K562 (cell line): Measurements from ENCODE around the gene IGF2. TPM values are rescaled to one million over a fixed set of nuclear protein-coding genes. Genes with fewer than 3 reads are reported as not detected.

Experiments used
- ATAC-seq: fragments of 200-7000 bp; cut with Tn5 transposase; 3 replicates; pipeline ENCODE4 v1.9.1; 2020; ENCODE audit warnings: moderate library complexity
- BruUV-seq: library from RNA; stranded (reverse); fragments of 400-500 nt; replicated peaks from 2 replicates; lab custom pipeline; 2021; lab: Mats Ljungman, UMichigan
- CTCF ChIA-PET: fragments of 300-600 bp; formaldehyde crosslinking; extraction: SDS; loops from one replicate; lab custom pipeline; 2021; ENCODE audit warnings: low intra/inter-chr PET ratio; lab: Yijun Ruan, JAX
- POLR2A ChIA-PET: fragments of 300-600, 350-650 bp; sonication (Branson Sonifier 250); formaldehyde crosslinking; extraction: SDS; loops from one replicate; lab custom pipeline; 2021; ENCODE audit warnings: antibody characterized with exemption, inconsistent platforms; lab: Yijun Ruan, JAX
- DNase-seq, 4 experiments: peaks; one replicate each; pipeline versions ENCODE4 v3.0.0 to v3.0.0-alpha.2; 2011 to 2018; ENCODE audit warnings: low spot score in 3 of 4, mixed read lengths in 3 of 4; ENCODE audit errors: extremely low read depth in 1 of 4
- FAIRE-seq: peaks from 2 replicates; lab custom pipeline; 2011; peaks lifted over from hg19 to GRCh38; lab: Jason Lieb, UNC
- H2AFZ ChIP-seq: 2 replicates; pipeline ENCODE4 v1.6.0; 2011; ENCODE audit warnings: low read depth, low read length, control low read depth, inconsistent platforms
- H3K27ac ChIP-seq: fragments of 200-600 bp; 3 replicates; pipeline ENCODE4 v1.8.0; 2011; ENCODE audit warnings: low read depth, mild to moderate bottlenecking, control low read depth, inconsistent platforms, low read length, moderate library complexity, mixed read lengths; ENCODE audit errors: extremely low read depth
- H3K27me3 ChIP-seq, 2 experiments: fragments of 300-600 bp in 1 of 2; 2 replicates in 1 of 2; 3 replicates in 1 of 2; pipeline versions ENCODE4 v1.6.0 to v1.8.0; 2011; ENCODE audit warnings: inconsistent platforms in 2 of 2, low read length in 2 of 2, mild to moderate bottlenecking in 1 of 2, mixed read lengths in 1 of 2, moderate library complexity in 1 of 2; ENCODE audit not compliant: control insufficient read depth in 2 of 2, insufficient read depth in 2 of 2
- H3K36me3 ChIP-seq: fragments of 300-600 bp; 3 replicates; pipeline ENCODE4 v1.8.0; 2011; ENCODE audit warnings: mild to moderate bottlenecking, low read length, inconsistent platforms; ENCODE audit not compliant: control insufficient read depth, insufficient read depth
- H3K4me1 ChIP-seq, 2 experiments: fragments of 200-600 bp in 1 of 2; replicated peaks in 1 of 2; 2 replicates in 1 of 2; 3 replicates in 1 of 2; pipeline versions ENCODE4 v1.5.1 to v1.8.0; 2011; ENCODE audit warnings: inconsistent platforms in 2 of 2, low read length in 2 of 2, mild to moderate bottlenecking in 1 of 2, mixed read lengths in 1 of 2, moderate library complexity in 1 of 2; ENCODE audit not compliant: control insufficient read depth in 2 of 2, insufficient read depth in 2 of 2
- H3K4me2 ChIP-seq: 2 replicates; pipeline ENCODE4 v1.6.1; 2011; ENCODE audit warnings: low read length, control low read depth, inconsistent platforms, mixed read lengths; ENCODE audit not compliant: insufficient read depth
- H3K4me3 ChIP-seq: fragments of 200-600 bp; sonication (generic), shearing (Covaris generic); 2 replicates; pipeline ENCODE4 v1.5.1; 2016; ENCODE audit warnings: control low read depth, inconsistent platforms
- H3K79me2 ChIP-seq: fragments of 200-600 bp; 3 replicates; pipeline ENCODE4 v1.8.0; 2011; ENCODE audit warnings: low read length, inconsistent platforms; ENCODE audit not compliant: control insufficient read depth, insufficient read depth
- H3K9ac ChIP-seq, 2 experiments: 2 replicates each; pipeline versions ENCODE4 v1.6.0 to v1.6.1; 2011; ENCODE audit warnings: low read depth in 2 of 2, low read length in 2 of 2, control low read depth in 1 of 2, inconsistent platforms in 1 of 2, mild to moderate bottlenecking in 1 of 2, mixed read lengths in 1 of 2; ENCODE audit not compliant: insufficient read depth in 1 of 2
- H3K9me1 ChIP-seq: one replicate; pipeline ENCODE4 v1.6.0; 2011; ENCODE audit warnings: inconsistent platforms, mild to moderate bottlenecking, low read length, moderate library complexity; ENCODE audit not compliant: control insufficient read depth, insufficient read depth
- H3K9me3 ChIP-seq: replicated peaks from 2 replicates; pipeline ENCODE4 v1.5.1; 2011; ENCODE audit warnings: low read depth, low read length, inconsistent platforms; ENCODE audit not compliant: control insufficient read depth, insufficient read depth
- H4K20me1 ChIP-seq: replicated peaks from 2 replicates; pipeline ENCODE4 v1.6.1; 2011; ENCODE audit warnings: low read length, inconsistent platforms, mixed read lengths; ENCODE audit not compliant: control insufficient read depth, insufficient read depth
- CHD1 ChIP-seq: fragments of 200-600 bp; sonication (generic); IDR thresholded peaks from one replicate; pipeline ENCODE4 v1.6.1; 2012; ENCODE audit warnings: mild to moderate bottlenecking, moderate library complexity, low read length, inconsistent platforms
- CTBP1 ChIP-seq: fragments of 450-650 bp; IDR thresholded peaks from 2 replicates; pipeline ENCODE4 v1.6.1; 2016; ENCODE audit warnings: borderline replicate concordance
- MCM3 ChIP-seq: fragments of 450-650 bp; IDR thresholded peaks from 2 replicates; pipeline ENCODE4 v1.6.1; 2016
- MEIS2 ChIP-seq: fragments of 450-650 bp; IDR thresholded peaks from 2 replicates; pipeline ENCODE4 v1.6.1; 2014; ENCODE audit warnings: mild to moderate bottlenecking; ENCODE audit not compliant: partially characterized antibody
- PHB ChIP-seq: fragments of 250-450 bp; sonication (Bioruptor Pico); IDR thresholded peaks from 2 replicates; pipeline ENCODE4 v1.5.0; 2021
- XRCC5 ChIP-seq: fragments of 200-400 bp; formaldehyde crosslinking; IDR thresholded peaks from 2 replicates; pipeline ENCODE4 v1.6.1; 2017; ENCODE audit warnings: low read depth, mild to moderate bottlenecking, low read length
- WGBS: fragments of 100-300 bp; shearing (Covaris generic); methylation state at CpG from one replicate; pipeline ENCODE4 v1.1.6; 2016; ENCODE audit warnings: low coverage, mixed read lengths; ENCODE audit not compliant: insufficient coverage; ENCODE audit errors: missing lambda C conversion rate; 5-methylcytosine and 5-hydroxymethylcytosine counted together
- in situ Hi-C: fragments of 300-500 bp; cut with MboI; formaldehyde crosslinking; loops from 4 replicates; pipeline ENCODE4 v1.15.0; 2018; ENCODE audit warnings: inconsistent platforms, mixed read lengths
- intact Hi-C: fragments of 100-400 bp; cut with micrococcal nuclease; formaldehyde crosslinking; loops from 2 replicates; pipeline ENCODE4 v1.14.2; 2022
- polyA plus RNA-seq, 8 experiments: library from polyadenylated mRNA; depleted of rRNA in 4 of 8; stranded (reverse) in 5 of 8; unstranded in 3 of 8; fragments of >200 nt; fragmentation: Nextera tagmentation in 2 of 8; fragmentation: Illumina TruSeq in 1 of 8; extraction: Ambion mirVana in 2 of 8; extraction: Trizol in 1 of 8; gene quantifications; 2 replicates each; pipeline versions ENCODE4 v1.2.1 to v1.2.3, GENCODE V29; 2011 to 2014; ENCODE audit warnings: inconsistent platforms in 1 of 8, missing spikeins in 1 of 8
- total RNA-seq, 7 experiments: library from RNA; depleted of rRNA in 6 of 7; stranded (reverse); fragments of >200 nt in 6 of 7; fragmentation: Illumina TruSeq in 2 of 7; extraction: Trizol in 2 of 7; gene quantifications; 2 replicates each; pipeline versions ENCODE4 v1.2.1 to v1.2.3, GENCODE V29; 2011 to 2021; ENCODE audit warnings: low replicate concordance in 1 of 7
- TF ChIP-seq, protein P1 (sequence below): fragments of 250-450 bp; sonication (Bioruptor Pico); IDR thresholded peaks from 2 replicates; pipeline ENCODE4 v1.8.0; 2021; ENCODE audit warnings: moderate library complexity, mild to moderate bottlenecking, inconsistent platforms
- TF ChIP-seq, protein P2 (sequence below): fragments of 250-450 bp; sonication (Bioruptor Pico); IDR thresholded peaks from 2 replicates; pipeline ENCODE4 v1.4.0; 2020

Gene IGF2
- total and polyA plus RNA-seq, 9 of the 15 experiments (the other 6 are each of a cell fraction or from before 2014, with no cell fraction given): 0.16 TPM; not detected in 8

DNA sequence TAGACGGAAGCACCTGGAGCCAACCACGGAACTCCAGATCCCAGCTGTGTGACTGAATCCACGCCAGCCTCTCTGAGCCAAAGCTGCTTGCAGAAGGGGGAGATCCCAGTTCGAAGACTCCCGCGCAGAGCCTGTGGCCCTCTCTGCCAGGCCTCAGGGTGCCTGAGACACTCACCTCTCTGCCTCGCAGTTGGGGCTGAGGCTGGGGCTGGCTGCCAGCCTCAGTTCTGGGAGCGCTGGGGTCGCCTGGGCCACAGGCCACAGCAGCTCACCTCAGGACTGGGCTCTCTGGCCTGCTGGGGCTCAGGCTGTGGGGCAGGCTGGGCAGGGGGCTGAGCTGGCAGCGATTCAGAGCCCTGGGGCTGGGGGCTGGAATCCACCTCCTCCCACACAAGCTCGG is 8.2 kb upstream of the IGF2 start:
- no peak overlapping the region for H2AFZ ChIP-seq
- no peak for ATAC-seq
- H3K4me1 ChIP-seq: peaks cover 0 to 10% of the 10 kb centered on the region in 2 experiments; a peak in 1 of 5 replicates
- H3K9me3 ChIP-seq: no peaks in the 10 kb centered on the region
- no peak overlapping the region for H3K27ac ChIP-seq
- H3K9ac ChIP-seq: no peak overlapping the region
- H4K20me1 ChIP-seq: peaks cover 29% of the 10 kb centered on the region; the same call in 1 of the 2 replicates
- no peak for FAIRE-seq
- intact Hi-C loops: no loop called here
- no peak overlapping the region for H3K4me3 ChIP-seq
- no peak for DNase-seq
- no TSS peak for BruUV-seq
- CTCF ChIA-PET: no interaction called here
- no peaks in the 10 kb centered on the region for H3K9me1 ChIP-seq
- POLR2A ChIA-PET: interaction anchor here (0.6 to 1.5 kb wide), 2 partner anchors 111 to 166 kb away, joined by 3 read pairs; no protein-coding TSS in a partner anchor
- TF ChIP-seq MEIS2 (no peak), XRCC5 (no peak)
- TF ChIP-seq, protein P1, sequence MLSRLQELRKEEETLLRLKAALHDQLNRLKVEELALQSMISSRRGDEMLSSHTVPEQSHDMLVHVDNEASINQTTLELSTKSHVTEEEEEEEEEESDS (CRISPR knock-in tag): no peak
- TF ChIP-seq, all 486 proteins: peak for 0
- Histone ChIP-seq H3K4me2 (no peak overlapping the region), H3K79me2 (no peaks in the 10 kb centered on the region), H3K27me3 (peaks cover 4 to 60% of the 10 kb centered on the region in 2 experiments; a peak in 3 of 5 replicates), H3K36me3 (no peaks in the 10 kb centered on the region)
- in situ Hi-C loops: no loop called here
- 1% methylated on average over 9 of the region's 11 CpGs for WGBS

DNA sequence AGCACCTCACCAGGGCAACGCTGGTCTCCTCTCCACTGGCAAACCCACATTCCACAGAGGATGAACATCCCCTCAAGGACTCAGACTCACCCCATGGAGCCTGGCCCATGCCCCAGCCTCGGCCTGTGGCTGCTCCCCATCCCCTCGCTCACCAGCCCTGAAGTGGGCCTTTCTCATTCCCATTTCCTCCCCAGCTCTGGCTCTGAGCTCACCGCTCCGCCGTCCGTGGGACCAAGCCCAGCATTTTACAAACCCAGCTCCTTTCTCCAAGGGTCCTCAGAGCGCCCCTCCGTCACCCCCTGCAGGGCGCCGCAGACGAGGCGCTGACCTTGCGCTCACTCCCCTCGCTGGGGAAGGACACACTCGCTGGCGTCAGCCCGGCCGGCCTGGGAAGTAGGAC is 6.9 kb upstream of the IGF2 start:
- H2AFZ ChIP-seq: no peak overlapping the region
- H3K4me2 ChIP-seq: no peak overlapping the region
- POLR2A ChIA-PET: no interaction called here
- H3K27me3 ChIP-seq: peaks cover 4 to 62% of the 10 kb centered on the region in 2 experiments; a peak in 3 of 5 replicates
- in situ Hi-C loops (no loop called here), intact Hi-C loops (no loop called here)
- no peak overlapping the region for H3K9ac ChIP-seq
- 7% methylated on average over 19 of the region's 19 CpGs for WGBS
- no TSS peak for BruUV-seq
- FAIRE-seq (no peak), ATAC-seq (no peak), DNase-seq (no peak)
- no peaks in the 10 kb centered on the region for H3K9me1 ChIP-seq
- H3K9me3 ChIP-seq: no peaks in the 10 kb centered on the region
- peaks cover 0 to 7% of the 10 kb centered on the region in 2 experiments; a peak in 1 of 5 replicates for H3K4me1 ChIP-seq
- CTCF ChIA-PET: no interaction called here
- H3K79me2 ChIP-seq: no peaks in the 10 kb centered on the region
- H3K36me3 ChIP-seq: no peaks in the 10 kb centered on the region
- H3K4me3 ChIP-seq: no peak overlapping the region
- peaks cover 21% of the 10 kb centered on the region; the same call in 1 of the 2 replicates for H4K20me1 ChIP-seq
- no peak overlapping the region for H3K27ac ChIP-seq
- TF ChIP-seq CTBP1 (no peak), PHB (CRISPR knock-in tag) (no peak), CHD1 (no peak), MCM3 (no peak)
- TF ChIP-seq, protein P2, sequence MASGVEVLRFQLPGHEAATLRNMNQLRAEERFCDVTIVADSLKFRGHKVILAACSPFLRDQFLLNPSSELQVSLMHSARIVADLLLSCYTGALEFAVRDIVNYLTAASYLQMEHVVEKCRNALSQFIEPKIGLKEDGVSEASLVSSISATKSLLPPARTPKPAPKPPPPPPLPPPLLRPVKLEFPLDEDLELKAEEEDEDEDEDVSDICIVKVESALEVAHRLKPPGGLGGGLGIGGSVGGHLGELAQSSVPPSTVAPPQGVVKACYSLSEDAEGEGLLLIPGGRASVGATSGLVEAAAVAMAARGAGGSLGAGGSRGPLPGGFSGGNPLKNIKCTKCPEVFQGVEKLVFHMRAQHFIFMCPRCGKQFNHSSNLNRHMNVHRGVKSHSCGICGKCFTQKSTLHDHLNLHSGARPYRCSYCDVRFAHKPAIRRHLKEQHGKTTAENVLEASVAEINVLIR (CRISPR knock-in tag): no peak
